ENCODE measurements around the gene NTRK2. TPM values are rescaled to one million over a fixed set of nuclear protein-coding genes. Genes with fewer than 3 reads are reported as not detected.
A peak's percentile ranks its signal among the peaks of the same experiment; 100 is the strongest.
"Not testable (repeated sequence)": the region's sequence is repeated elsewhere in the genome, so short reads cannot be mapped to it uniquely, and the experiment has no call there.

NTRK2 gene
- total and polyA plus RNA-seq, 10 of the 15 experiments (the other 5 are each of a cell fraction or from before 2014, with no cell fraction given): 0.42 to 4.6 (median 0.65) TPM

DNA sequence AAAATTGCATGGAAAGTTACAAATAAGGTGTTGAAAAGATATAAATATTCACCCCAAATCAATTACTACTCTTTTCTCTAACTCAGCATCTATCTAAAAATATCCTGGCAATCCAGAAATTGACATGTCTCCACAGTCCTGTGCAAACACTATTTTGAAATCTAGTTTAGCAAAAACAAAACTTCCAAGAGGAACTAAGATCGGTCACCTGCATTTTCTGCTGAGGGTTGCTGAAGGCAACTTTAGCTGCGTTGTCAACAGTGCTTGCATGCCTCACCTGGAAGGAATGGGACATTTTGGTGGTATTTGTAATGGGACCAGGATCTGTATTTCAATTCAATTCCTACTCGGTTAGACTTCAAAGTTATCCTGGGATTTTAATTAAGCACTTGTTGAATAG lies 398.3 kb downstream of the NTRK2 start (continued):
- peak; percentile 90 for TF ChIP-seq MEF2A (IDR thresholded peaks at IDR 0.05; ENCODE audit: insufficient read depth, low read depth, low read length)
- no peak for TF ChIP-seq RAD51 (IDR thresholded peaks at IDR 0.05)
- TF ChIP-seq, protein P1, sequence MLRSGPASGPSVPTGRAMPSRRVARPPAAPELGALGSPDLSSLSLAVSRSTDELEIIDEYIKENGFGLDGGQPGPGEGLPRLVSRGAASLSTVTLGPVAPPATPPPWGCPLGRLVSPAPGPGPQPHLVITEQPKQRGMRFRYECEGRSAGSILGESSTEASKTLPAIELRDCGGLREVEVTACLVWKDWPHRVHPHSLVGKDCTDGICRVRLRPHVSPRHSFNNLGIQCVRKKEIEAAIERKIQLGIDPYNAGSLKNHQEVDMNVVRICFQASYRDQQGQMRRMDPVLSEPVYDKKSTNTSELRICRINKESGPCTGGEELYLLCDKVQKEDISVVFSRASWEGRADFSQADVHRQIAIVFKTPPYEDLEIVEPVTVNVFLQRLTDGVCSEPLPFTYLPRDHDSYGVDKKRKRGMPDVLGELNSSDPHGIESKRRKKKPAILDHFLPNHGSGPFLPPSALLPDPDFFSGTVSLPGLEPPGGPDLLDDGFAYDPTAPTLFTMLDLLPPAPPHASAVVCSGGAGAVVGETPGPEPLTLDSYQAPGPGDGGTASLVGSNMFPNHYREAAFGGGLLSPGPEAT (IDR thresholded peaks at IDR 0.05; ENCODE audit: low read depth): peak; percentile 48; the same call in 1 of the 2 replicates

DNA sequence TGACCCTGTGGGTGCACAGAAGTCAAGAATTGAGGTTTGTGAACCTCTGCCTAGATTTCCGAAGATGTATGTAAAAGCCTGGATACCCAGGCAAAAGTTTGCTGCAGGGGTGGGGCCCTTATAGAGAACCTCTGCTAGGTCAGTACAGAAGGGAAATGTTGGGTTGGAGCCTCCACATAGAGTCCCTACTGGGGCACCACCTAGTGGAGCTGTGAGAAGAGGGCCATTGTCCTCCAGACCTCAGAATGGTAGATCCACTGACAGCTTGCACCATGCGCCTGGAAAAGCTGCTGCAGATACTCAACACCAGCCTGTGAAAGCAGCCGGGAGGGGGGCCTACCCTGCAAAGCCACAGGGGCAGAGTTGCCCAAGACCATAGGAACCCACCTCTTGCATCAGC lies 399.9 kb downstream of the NTRK2 start:
- BruUV-seq (replicated peaks); H3K79me2 ChIP-seq (ENCODE audit: control insufficient read depth, insufficient read depth, low read length); in situ Hi-C loops (cut with MboI); H3K27me3 ChIP-seq (replicated peaks in 1 of 2; ENCODE audit: control insufficient read depth in 2 of 2, insufficient read depth in 2 of 2, low read length in 1 of 2); H3K9ac ChIP-seq (ENCODE audit: control insufficient read depth, insufficient read depth, low read length); DNase-seq (ENCODE audit: low read depth, low spot score); H4K20me1 ChIP-seq (ENCODE audit: control insufficient read depth, insufficient read depth); ATAC-seq; H3K27ac ChIP-seq (ENCODE audit: control insufficient read depth, insufficient read depth); H3K4me3 ChIP-seq; POLR2A ChIA-PET; FAIRE-seq; H3K4me2 ChIP-seq (ENCODE audit: control insufficient read depth, insufficient read depth); H3K9me3 ChIP-seq (replicated peaks; ENCODE audit: control insufficient read depth, insufficient read depth, low read length); H2AFZ ChIP-seq (ENCODE audit: control insufficient read depth, low read depth, low read length); H3K36me3 ChIP-seq (ENCODE audit: control insufficient read depth in 2 of 2, insufficient read depth in 2 of 2, low read length in 1 of 2): not testable (repeated sequence)
- ChIA-PET CTCF (interaction anchor here (0.6 to 1.5 kb wide), 6 partner anchors 8 to 375 kb away, joined by 3 to 4 read pairs (median 3); no protein-coding TSS in a partner anchor), SMC1A (ENCODE audit: uncharacterized antibody, unreplicated experiment) (interaction anchor here (0.9 to 1.8 kb wide), 2 partner anchors 72 to 288 kb away, joined by 5 to 6 read pairs; no protein-coding TSS in a partner anchor), RAD21 (ENCODE audit: unreplicated experiment) (interaction anchor here (0.8 to 1.4 kb wide), 3 partner anchors 73 to 372 kb away, joined by 3 to 5 read pairs (median 3); no protein-coding TSS in a partner anchor)
- 64% methylated on average over 3 of the region's 3 CpGs for WGBS (ENCODE audit: insufficient coverage, insufficient replicate concordance, low lambda C conversion rate, missing lambda C conversion rate)
- TF ChIP-seq, protein P2, sequence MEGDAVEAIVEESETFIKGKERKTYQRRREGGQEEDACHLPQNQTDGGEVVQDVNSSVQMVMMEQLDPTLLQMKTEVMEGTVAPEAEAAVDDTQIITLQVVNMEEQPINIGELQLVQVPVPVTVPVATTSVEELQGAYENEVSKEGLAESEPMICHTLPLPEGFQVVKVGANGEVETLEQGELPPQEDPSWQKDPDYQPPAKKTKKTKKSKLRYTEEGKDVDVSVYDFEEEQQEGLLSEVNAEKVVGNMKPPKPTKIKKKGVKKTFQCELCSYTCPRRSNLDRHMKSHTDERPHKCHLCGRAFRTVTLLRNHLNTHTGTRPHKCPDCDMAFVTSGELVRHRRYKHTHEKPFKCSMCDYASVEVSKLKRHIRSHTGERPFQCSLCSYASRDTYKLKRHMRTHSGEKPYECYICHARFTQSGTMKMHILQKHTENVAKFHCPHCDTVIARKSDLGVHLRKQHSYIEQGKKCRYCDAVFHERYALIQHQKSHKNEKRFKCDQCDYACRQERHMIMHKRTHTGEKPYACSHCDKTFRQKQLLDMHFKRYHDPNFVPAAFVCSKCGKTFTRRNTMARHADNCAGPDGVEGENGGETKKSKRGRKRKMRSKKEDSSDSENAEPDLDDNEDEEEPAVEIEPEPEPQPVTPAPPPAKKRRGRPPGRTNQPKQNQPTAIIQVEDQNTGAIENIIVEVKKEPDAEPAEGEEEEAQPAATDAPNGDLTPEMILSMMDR (IDR thresholded peaks at IDR 0.05 in 2 of 3, conservative IDR thresholded peaks at IDR 0.05 in 1 of 3; ENCODE audit: control insufficient read depth in 2 of 3, extremely low read depth in 1 of 3, insufficient read depth in 1 of 3, low read depth in 3 of 3, low read length in 3 of 3): peak in 1 of 3 experiments; percentile 22; a peak in 1 of 6 replicates
- intact Hi-C loops (cut with micrococcal nuclease; ENCODE audit: unreplicated experiment): loop anchor here (10.0 kb wide), 1 partner anchor 375 kb away; no protein-coding TSS in a partner anchor
- peaks cover 25% of the 10 kb centered on the region for H3K4me1 ChIP-seq (ENCODE audit: control insufficient read depth, insufficient read depth, low read length)
